Measurements from ENCODE around the gene PGGHG. TPM values are rescaled to one million over a fixed set of nuclear protein-coding genes. Genes with fewer than 3 reads are reported as not detected.

The PGGHG gene
- total RNA-seq, 2 donors from 2014 or later = 10.6 to 12.9 TPM

- intact Hi-C loops (cut with DNase I) = loop anchor here (5.0 kb wide), 1 partner anchor 112 kb away; no protein-coding TSS in a partner anchor
- H3K27ac ChIP-seq = no peak overlapping the region
- no peak for TF ChIP-seq CTCF (IDR thresholded peaks at IDR 0.05)
Observed at GRCh38 chr11:250274-250673, 38.7 kb upstream of the PGGHG start.

DNA sequence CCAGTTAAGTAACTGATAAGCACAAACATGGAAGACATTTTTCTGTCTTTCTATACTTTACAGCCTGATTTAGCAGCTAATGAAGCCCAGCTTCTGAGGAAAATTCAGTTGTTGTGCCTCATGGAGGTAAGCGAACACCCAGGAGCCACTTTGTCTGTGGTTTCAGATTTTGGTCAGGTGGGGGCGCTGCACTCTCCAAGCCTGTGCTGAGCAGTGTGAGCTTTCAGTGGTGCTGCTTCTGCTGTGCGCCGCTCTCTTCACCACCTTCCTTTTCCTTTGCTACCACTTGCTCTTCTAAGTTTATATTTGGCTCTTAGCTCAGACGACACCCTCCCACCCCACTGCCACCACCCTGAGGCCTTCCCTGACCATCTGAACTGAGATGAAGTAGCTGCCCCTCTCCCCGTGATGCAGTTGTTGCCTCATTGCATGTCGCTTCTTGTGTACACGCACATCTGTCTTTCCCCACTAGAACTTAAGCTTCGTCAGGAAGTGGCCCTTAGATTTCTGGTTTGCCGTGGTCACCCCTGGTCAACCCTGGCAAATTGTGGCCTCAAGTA is 38.1 kb upstream of the PGGHG start:
- Histone ChIP-seq H3K4me1 (no peaks in the 10 kb centered on the region), H3K9me3 (no peaks in the 10 kb centered on the region), H3K4me3 (no peak overlapping the region), H3K27ac (no peak overlapping the region), H3K27me3 (no peaks in the 10 kb centered on the region), H3K36me3 (peaks cover 8% of the 10 kb centered on the region), H3K9ac (ENCODE audit: low read depth in 2 of 2, low read length in 2 of 2) (no peak overlapping the region)
- peak; percentile 60 for TF ChIP-seq CTCF (IDR thresholded peaks at IDR 0.05)
- intact Hi-C loops (cut with DNase I) = loop anchor here (5.0 kb wide), 1 partner anchor 111 kb away; no protein-coding TSS in a partner anchor
- DNase-seq = peak; percentile 64

More at GRCh38 chr11:250274-250673, 38.7 kb upstream of the PGGHG start:
- Histone ChIP-seq H3K9me3 (no peaks in the 10 kb centered on the region), H3K9ac (ENCODE audit: low read depth in 2 of 2, low read length in 2 of 2) (no peak overlapping the region), H3K4me1 (no peaks in the 10 kb centered on the region), H3K36me3 (peaks cover 8% of the 10 kb centered on the region), H3K4me3 (no peak overlapping the region), H3K27me3 (no peaks in the 10 kb centered on the region)
- no peak for DNase-seq

- intact Hi-C loops (cut with DNase I) = loop anchor here (5.0 kb wide), 1 partner anchor 111 kb away; no protein-coding TSS in a partner anchor
- DNase-seq = no peak
- no peak for TF ChIP-seq CTCF (IDR thresholded peaks at IDR 0.05)
- H3K4me3 ChIP-seq = no peak overlapping the region
- H3K9ac ChIP-seq (ENCODE audit: low read depth in 2 of 2, low read length in 2 of 2) = no peak overlapping the region
- peaks cover 8% of the 10 kb centered on the region for H3K36me3 ChIP-seq
- H3K9me3 ChIP-seq = no peaks in the 10 kb centered on the region
- H3K4me1 ChIP-seq = no peaks in the 10 kb centered on the region
- no peak overlapping the region for H3K27ac ChIP-seq
- no peaks in the 10 kb centered on the region for H3K27me3 ChIP-seq
Observed at GRCh38 chr11:251550-251949, 37.4 kb upstream of the PGGHG start.

- DNase-seq = no peak
- Histone ChIP-seq H3K27me3 (no peaks in the 10 kb centered on the region), H3K9ac (ENCODE audit: low read depth in 2 of 2, low read length in 2 of 2) (no peak overlapping the region), H3K36me3 (no peaks in the 10 kb centered on the region), H3K4me3 (no peak overlapping the region), H3K4me1 (no peaks in the 10 kb centered on the region), H3K9me3 (no peaks in the 10 kb centered on the region), H3K27ac (no peak overlapping the region)
- TF ChIP-seq CTCF (IDR thresholded peaks at IDR 0.05) = no peak
- intact Hi-C loops (cut with DNase I) = loop anchor here (5.0 kb wide), 1 partner anchor 110 kb away; no protein-coding TSS in a partner anchor
Observed at GRCh38 chr11:252666-253065, 36.3 kb upstream of the PGGHG start.

- no peak for DNase-seq
- no peaks in the 10 kb centered on the region for H3K36me3 ChIP-seq
- H3K4me1 ChIP-seq = no peaks in the 10 kb centered on the region
- TF ChIP-seq CTCF (IDR thresholded peaks at IDR 0.05) = no peak
- no peak overlapping the region for H3K4me3 ChIP-seq
- intact Hi-C loops (cut with DNase I) = loop anchor here (5.0 kb wide), 1 partner anchor 109 kb away; no protein-coding TSS in a partner anchor
- H3K9ac ChIP-seq (ENCODE audit: low read depth in 2 of 2, low read length in 2 of 2) = no peak overlapping the region
- H3K27ac ChIP-seq = no peak overlapping the region
- H3K27me3 ChIP-seq = no peaks in the 10 kb centered on the region
- no peaks in the 10 kb centered on the region for H3K9me3 ChIP-seq
Observed at GRCh38 chr11:253160-253885, 35.6 kb upstream of the PGGHG start.
